ENCODE data around the gene CLDN14. TPM values are rescaled to one million over a fixed set of nuclear protein-coding genes. Genes with fewer than 3 reads are reported as not detected.

The CLDN14 gene
- total RNA-seq = under 1 TPM in 1 of 9 donors, not detected in 8; 0.22 TPM
- polyA plus RNA-seq = not detected
- long read RNA-seq, donor 1 = 0 reads
- long read RNA-seq, donor 2 = 0 reads
- long read RNA-seq, donor 3 = 0 reads
- long read RNA-seq, donor 4 = 0 reads
- long read RNA-seq, donor 5, partial matches to known transcripts = 0 of 1 reads
- long read RNA-seq, donor 5, other reads (novel, unspliced or antisense) = 1 of 1 reads
- long read RNA-seq, donor 6 = 0 reads
- long read RNA-seq, donor 7 = 0 reads
- long read RNA-seq, donor 8 = 0 reads
- long read RNA-seq, donor 9 = 0 reads
- long read RNA-seq, donor 10 = 0 reads

- WGBS, 4 donors = 77 to 82% (median 81%) methylated on average over 17 to 25 of the region's 25 CpGs
- DNase-seq = no peak
- H3K9me3 ChIP-seq (replicated peaks in 1 of 3) = no peaks in the 10 kb centered on the region
- no peaks in the 10 kb centered on the region for H3K27me3 ChIP-seq
- no peaks in the 10 kb centered on the region for H3K4me1 ChIP-seq (replicated peaks in 1 of 2)
- intact Hi-C loops (cut with DNase I) = no loop called here
- H3K27ac ChIP-seq = no peak within 1 kb of the TSS
- H3K4me3 ChIP-seq = no peak within 1 kb of the TSS
- H3K36me3 ChIP-seq (replicated peaks in 1 of 2) = no peaks in the 10 kb centered on the region
- TF ChIP-seq, protein P1, sequence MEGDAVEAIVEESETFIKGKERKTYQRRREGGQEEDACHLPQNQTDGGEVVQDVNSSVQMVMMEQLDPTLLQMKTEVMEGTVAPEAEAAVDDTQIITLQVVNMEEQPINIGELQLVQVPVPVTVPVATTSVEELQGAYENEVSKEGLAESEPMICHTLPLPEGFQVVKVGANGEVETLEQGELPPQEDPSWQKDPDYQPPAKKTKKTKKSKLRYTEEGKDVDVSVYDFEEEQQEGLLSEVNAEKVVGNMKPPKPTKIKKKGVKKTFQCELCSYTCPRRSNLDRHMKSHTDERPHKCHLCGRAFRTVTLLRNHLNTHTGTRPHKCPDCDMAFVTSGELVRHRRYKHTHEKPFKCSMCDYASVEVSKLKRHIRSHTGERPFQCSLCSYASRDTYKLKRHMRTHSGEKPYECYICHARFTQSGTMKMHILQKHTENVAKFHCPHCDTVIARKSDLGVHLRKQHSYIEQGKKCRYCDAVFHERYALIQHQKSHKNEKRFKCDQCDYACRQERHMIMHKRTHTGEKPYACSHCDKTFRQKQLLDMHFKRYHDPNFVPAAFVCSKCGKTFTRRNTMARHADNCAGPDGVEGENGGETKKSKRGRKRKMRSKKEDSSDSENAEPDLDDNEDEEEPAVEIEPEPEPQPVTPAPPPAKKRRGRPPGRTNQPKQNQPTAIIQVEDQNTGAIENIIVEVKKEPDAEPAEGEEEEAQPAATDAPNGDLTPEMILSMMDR (IDR thresholded peaks at IDR 0.05) = no peak
- no peak for TF ChIP-seq POLR2A (IDR thresholded peaks at IDR 0.05)
Measured at GRCh38 chr21:36479415-36480402, at the start of gene CLDN14. TSS of gene CLDN14 (minus strand) at chr21:36480122. CDS start at chr21:36461695, 18,427 bp downstream.

DNA sequence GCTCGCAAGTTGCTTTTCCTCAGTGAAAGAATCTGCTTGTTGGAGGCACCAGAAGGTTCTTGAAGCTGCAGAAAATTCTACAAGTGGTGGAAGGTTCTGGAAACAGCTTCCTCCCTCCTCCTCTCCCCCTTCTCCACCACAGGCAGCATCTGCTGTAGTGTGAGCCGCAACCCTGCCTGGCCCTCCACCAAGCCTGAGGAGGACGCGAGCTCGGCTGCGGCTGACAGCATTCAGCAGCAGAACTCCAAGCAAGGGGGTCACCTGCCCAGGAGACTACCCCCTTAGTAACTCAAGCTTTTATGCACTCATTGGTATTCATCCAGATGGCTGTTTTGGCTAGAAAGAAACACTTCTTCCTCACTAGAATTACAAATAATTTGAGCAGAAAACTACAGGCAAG is 48.8 kb upstream of the CLDN14 start:
- intact Hi-C loops (cut with DNase I) = no loop called here

DNA sequence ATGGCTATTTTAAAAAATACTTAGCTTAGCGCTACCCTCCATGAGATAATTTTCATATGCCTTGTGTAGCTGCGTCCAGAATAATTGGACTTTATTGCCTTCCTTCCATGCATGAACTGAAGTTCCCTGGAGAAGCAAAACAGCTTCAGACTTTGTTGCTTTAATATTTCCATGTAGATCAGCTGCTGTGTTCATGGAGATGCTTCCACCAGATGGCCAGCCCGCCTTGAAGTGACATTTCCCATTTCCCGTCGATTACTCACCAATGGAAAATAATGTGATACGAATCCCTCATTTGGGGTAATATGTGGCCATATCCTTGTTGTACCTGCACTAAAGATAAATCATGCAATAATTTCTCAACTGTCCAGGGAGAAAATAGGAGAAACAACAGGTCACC is 47.4 kb upstream of the CLDN14 start:
- intact Hi-C loops (cut with DNase I) = no loop called here
- Histone ChIP-seq H3K27me3 (peaks cover 3% of the 10 kb centered on the region), H3K4me3 (no peak overlapping the region), H3K36me3 (replicated peaks in 1 of 2) (no peaks in the 10 kb centered on the region), H3K4me1 (replicated peaks in 1 of 2) (no peaks in the 10 kb centered on the region), H3K27ac (no peak overlapping the region), H3K9me3 (replicated peaks in 1 of 3) (no peaks in the 10 kb centered on the region)
- DNase-seq = no peak
- WGBS, 4 donors = 81 to 84% (median 84%) methylated on average over 6 of the region's 6 CpGs
- TF ChIP-seq, protein P1 (IDR thresholded peaks at IDR 0.05) = no peak
- TF ChIP-seq POLR2A (IDR thresholded peaks at IDR 0.05) = no peak

More for the DNA sequence above, 48.8 kb upstream of the CLDN14 start:
- H3K4me3 ChIP-seq = no peak overlapping the region
- H3K27me3 ChIP-seq = peaks cover 9% of the 10 kb centered on the region
- DNase-seq = no peak
- no peak overlapping the region for H3K27ac ChIP-seq
- TF ChIP-seq POLR2A (IDR thresholded peaks at IDR 0.05) = no peak
- TF ChIP-seq, protein P1 (IDR thresholded peaks at IDR 0.05) = no peak
- H3K36me3 ChIP-seq (replicated peaks in 1 of 2) = no peaks in the 10 kb centered on the region
- WGBS, 4 donors = 77 to 91% (median 81%) methylated on average over 5 to 6 of the region's 6 CpGs
- H3K9me3 ChIP-seq (replicated peaks in 1 of 3) = no peaks in the 10 kb centered on the region
- H3K4me1 ChIP-seq (replicated peaks in 1 of 2) = no peaks in the 10 kb centered on the region

GRCh38 chr21:36526104-36526503 is 46.2 kb upstream of the CLDN14 start:
- H3K4me3 ChIP-seq = no peak overlapping the region
- peaks cover 3% of the 10 kb centered on the region for H3K27me3 ChIP-seq
- intact Hi-C loops (cut with DNase I) = no loop called here
- TF ChIP-seq, protein P1 (IDR thresholded peaks at IDR 0.05) = no peak
- TF ChIP-seq POLR2A (IDR thresholded peaks at IDR 0.05) = no peak
- no peak overlapping the region for H3K27ac ChIP-seq
- DNase-seq = no peak
- H3K36me3 ChIP-seq (replicated peaks in 1 of 2) = no peaks in the 10 kb centered on the region
- WGBS, 4 donors = 90 to 93% (median 91%) methylated on average over 4 of the region's 4 CpGs
- H3K9me3 ChIP-seq (replicated peaks in 1 of 3) = no peaks in the 10 kb centered on the region
- no peaks in the 10 kb centered on the region for H3K4me1 ChIP-seq (replicated peaks in 1 of 2)
